Loucy (cell line): ENCODE data around the gene WDR4.

Source experiments
- CTCF ChIP-seq: fragments of 200-600 bp; sonication (generic); conservative IDR thresholded peaks from 2 replicates; pipeline ENCODE4 v1.5.1; 2014; ENCODE audit warnings: mild to moderate bottlenecking, antibody characterized with exemption, low read length
- EZH2phosphoT487 ChIP-seq: fragments of 200-600 bp; IDR thresholded peaks from 2 replicates; pipeline ENCODE4 v1.6.1; 2018; ENCODE audit warnings: antibody characterized with exemption, mild to moderate bottlenecking, moderate library complexity, borderline replicate concordance

GRCh38 chr21:42811960-42812359 is 67.4 kb downstream of the WDR4 start:
- TF ChIP-seq CTCF (no peak), EZH2phosphoT487 (no peak)
